K562 (cell line): Measurements from ENCODE around the gene LAMA4. TPM values are rescaled to one million over a fixed set of nuclear protein-coding genes. Genes with fewer than 3 reads are reported as not detected.
A peak's percentile ranks its signal among the peaks of the same experiment; 100 is the strongest.

Source experiments
- ATAC-seq: fragments of 200-7000 bp; cut with Tn5 transposase; 3 replicates; pipeline ENCODE4 v1.9.1; 2020; ENCODE audit warnings: moderate library complexity
- BruUV-seq: library from RNA; stranded (reverse); fragments of 400-500 nt; replicated peaks from 2 replicates; lab custom pipeline; 2021; lab: Mats Ljungman, UMichigan
- CTCF ChIA-PET: fragments of 300-600 bp; formaldehyde crosslinking; extraction: SDS; loops from one replicate; lab custom pipeline; 2021; ENCODE audit warnings: low intra/inter-chr PET ratio; lab: Yijun Ruan, JAX
- POLR2A ChIA-PET: fragments of 300-600, 350-650 bp; sonication (Branson Sonifier 250); formaldehyde crosslinking; extraction: SDS; loops from one replicate; lab custom pipeline; 2021; ENCODE audit warnings: antibody characterized with exemption, inconsistent platforms; lab: Yijun Ruan, JAX
- DNase-seq, 4 experiments: peaks; one replicate each; pipeline versions ENCODE4 v3.0.0 to v3.0.0-alpha.2; 2011 to 2018; ENCODE audit warnings: low spot score in 3 of 4, mixed read lengths in 3 of 4; ENCODE audit errors: extremely low read depth in 1 of 4
- FAIRE-seq: peaks from 2 replicates; lab custom pipeline; 2011; peaks lifted over from hg19 to GRCh38; lab: Jason Lieb, UNC
- H2AFZ ChIP-seq: 2 replicates; pipeline ENCODE4 v1.6.0; 2011; ENCODE audit warnings: low read depth, low read length, control low read depth, inconsistent platforms
- H3K27ac ChIP-seq: fragments of 200-600 bp; 3 replicates; pipeline ENCODE4 v1.8.0; 2011; ENCODE audit warnings: low read depth, mild to moderate bottlenecking, control low read depth, inconsistent platforms, low read length, moderate library complexity, mixed read lengths; ENCODE audit errors: extremely low read depth
- H3K27me3 ChIP-seq, 2 experiments: fragments of 300-600 bp in 1 of 2; 2 replicates in 1 of 2; 3 replicates in 1 of 2; pipeline versions ENCODE4 v1.6.0 to v1.8.0; 2011; ENCODE audit warnings: inconsistent platforms in 2 of 2, low read length in 2 of 2, mild to moderate bottlenecking in 1 of 2, mixed read lengths in 1 of 2, moderate library complexity in 1 of 2; ENCODE audit not compliant: control insufficient read depth in 2 of 2, insufficient read depth in 2 of 2
- H3K36me3 ChIP-seq: fragments of 300-600 bp; 3 replicates; pipeline ENCODE4 v1.8.0; 2011; ENCODE audit warnings: mild to moderate bottlenecking, low read length, inconsistent platforms; ENCODE audit not compliant: control insufficient read depth, insufficient read depth
- H3K4me1 ChIP-seq, 2 experiments: fragments of 200-600 bp in 1 of 2; replicated peaks in 1 of 2; 2 replicates in 1 of 2; 3 replicates in 1 of 2; pipeline versions ENCODE4 v1.5.1 to v1.8.0; 2011; ENCODE audit warnings: inconsistent platforms in 2 of 2, low read length in 2 of 2, mild to moderate bottlenecking in 1 of 2, mixed read lengths in 1 of 2, moderate library complexity in 1 of 2; ENCODE audit not compliant: control insufficient read depth in 2 of 2, insufficient read depth in 2 of 2
- H3K4me2 ChIP-seq: 2 replicates; pipeline ENCODE4 v1.6.1; 2011; ENCODE audit warnings: low read length, control low read depth, inconsistent platforms, mixed read lengths; ENCODE audit not compliant: insufficient read depth
- H3K4me3 ChIP-seq: fragments of 200-600 bp; sonication (generic), shearing (Covaris generic); 2 replicates; pipeline ENCODE4 v1.5.1; 2016; ENCODE audit warnings: control low read depth, inconsistent platforms
- H3K79me2 ChIP-seq: fragments of 200-600 bp; 3 replicates; pipeline ENCODE4 v1.8.0; 2011; ENCODE audit warnings: low read length, inconsistent platforms; ENCODE audit not compliant: control insufficient read depth, insufficient read depth
- H3K9ac ChIP-seq, 2 experiments: 2 replicates each; pipeline versions ENCODE4 v1.6.0 to v1.6.1; 2011; ENCODE audit warnings: low read depth in 2 of 2, low read length in 2 of 2, control low read depth in 1 of 2, inconsistent platforms in 1 of 2, mild to moderate bottlenecking in 1 of 2, mixed read lengths in 1 of 2; ENCODE audit not compliant: insufficient read depth in 1 of 2
- H3K9me1 ChIP-seq: one replicate; pipeline ENCODE4 v1.6.0; 2011; ENCODE audit warnings: inconsistent platforms, mild to moderate bottlenecking, low read length, moderate library complexity; ENCODE audit not compliant: control insufficient read depth, insufficient read depth
- H3K9me3 ChIP-seq: replicated peaks from 2 replicates; pipeline ENCODE4 v1.5.1; 2011; ENCODE audit warnings: low read depth, low read length, inconsistent platforms; ENCODE audit not compliant: control insufficient read depth, insufficient read depth
- H4K20me1 ChIP-seq: replicated peaks from 2 replicates; pipeline ENCODE4 v1.6.1; 2011; ENCODE audit warnings: low read length, inconsistent platforms, mixed read lengths; ENCODE audit not compliant: control insufficient read depth, insufficient read depth
- C11orf30 ChIP-seq: fragments of 450-650 bp; IDR thresholded peaks from 2 replicates; pipeline ENCODE4 v1.6.1; 2016; ENCODE audit warnings: low read depth, mild to moderate bottlenecking
- CBFB ChIP-seq: sonication (generic); formaldehyde crosslinking; IDR thresholded peaks from 2 replicates; pipeline ENCODE4 v1.4.0; 2020; ENCODE audit warnings: mild to moderate bottlenecking, missing genetic modification reagents
- CHD4 ChIP-seq: fragments of 200-600 bp; sonication (generic); IDR thresholded peaks from 3 replicates; pipeline ENCODE4 v1.6.1; 2012; ENCODE audit warnings: low read depth, mild to moderate bottlenecking, mixed read lengths, low read length, inconsistent platforms; ENCODE audit not compliant: insufficient read depth, insufficient replicate concordance, poor library complexity, severe bottlenecking
- FOXJ2 ChIP-seq: fragments of 200-800 bp; sonication (Bioruptor generic); IDR thresholded peaks from 2 replicates; pipeline ENCODE4 v1.6.1; 2016; ENCODE audit warnings: missing genetic modification characterization, missing compliant biosample characterization
- KDM1A ChIP-seq, 2 experiments: fragments of 450-650 bp; IDR thresholded peaks; 2 replicates each; pipeline ENCODE4 v1.6.1; 2016; ENCODE audit warnings: mild to moderate bottlenecking in 2 of 2
- MAFF ChIP-seq: IDR thresholded peaks from 2 replicates; pipeline ENCODE4 v1.6.1; 2012; ENCODE audit warnings: low read length, improper control_type of control experiment
- MAFG ChIP-seq: fragments of 450-650 bp; conservative IDR thresholded peaks from 2 replicates; pipeline ENCODE4 v1.6.1; 2016; ENCODE audit warnings: missing genetic modification characterization, missing compliant biosample characterization
- MAFK ChIP-seq: IDR thresholded peaks from 2 replicates; pipeline ENCODE4 v1.6.1; 2011; ENCODE audit warnings: low read length, improper control_type of control experiment
- MXI1 ChIP-seq: IDR thresholded peaks from 2 replicates; pipeline ENCODE4 v1.6.1; 2011; ENCODE audit warnings: low read depth, mild to moderate bottlenecking, improper control_type of control experiment, low read length
- TBL1XR1 ChIP-seq, 2 experiments: IDR thresholded peaks; 2 replicates each; pipeline ENCODE4 v1.6.1; 2012; ENCODE audit warnings: improper control_type of control experiment in 2 of 2, low read length in 2 of 2, mild to moderate bottlenecking in 1 of 2
- ZNF316 ChIP-seq: fragments of 450-650 bp; IDR thresholded peaks from 2 replicates; pipeline ENCODE4 v1.6.1; 2016
- WGBS: fragments of 100-300 bp; shearing (Covaris generic); methylation state at CpG from one replicate; pipeline ENCODE4 v1.1.6; 2016; ENCODE audit warnings: low coverage, mixed read lengths; ENCODE audit not compliant: insufficient coverage; ENCODE audit errors: missing lambda C conversion rate; 5-methylcytosine and 5-hydroxymethylcytosine counted together
- in situ Hi-C: fragments of 300-500 bp; cut with MboI; formaldehyde crosslinking; loops from 4 replicates; pipeline ENCODE4 v1.15.0; 2018; ENCODE audit warnings: inconsistent platforms, mixed read lengths
- intact Hi-C: fragments of 100-400 bp; cut with micrococcal nuclease; formaldehyde crosslinking; loops from 2 replicates; pipeline ENCODE4 v1.14.2; 2022
- polyA plus RNA-seq, 8 experiments: library from polyadenylated mRNA; depleted of rRNA in 4 of 8; stranded (reverse) in 5 of 8; unstranded in 3 of 8; fragments of >200 nt; fragmentation: Nextera tagmentation in 2 of 8; fragmentation: Illumina TruSeq in 1 of 8; extraction: Ambion mirVana in 2 of 8; extraction: Trizol in 1 of 8; gene quantifications; 2 replicates each; pipeline versions ENCODE4 v1.2.1 to v1.2.3, GENCODE V29; 2011 to 2014; ENCODE audit warnings: inconsistent platforms in 1 of 8, missing spikeins in 1 of 8
- total RNA-seq, 7 experiments: library from RNA; depleted of rRNA in 6 of 7; stranded (reverse); fragments of >200 nt in 6 of 7; fragmentation: Illumina TruSeq in 2 of 7; extraction: Trizol in 2 of 7; gene quantifications; 2 replicates each; pipeline versions ENCODE4 v1.2.1 to v1.2.3, GENCODE V29; 2011 to 2021; ENCODE audit warnings: low replicate concordance in 1 of 7
- TF ChIP-seq, protein P1 (sequence below): fragments of 450-650 bp; IDR thresholded peaks from 2 replicates; pipeline ENCODE4 v1.6.1; 2017; ENCODE audit warnings: antibody characterized with exemption

Gene LAMA4
- total and polyA plus RNA-seq, 9 of the 15 experiments (the other 6 are each of a cell fraction or from before 2014, with no cell fraction given), result 0.05 to 2.9 (median 0.51) TPM

GRCh38 chr6:112249489-112249888 is 4.9 kb downstream of the LAMA4 start:
- no peak for ATAC-seq
- 2% methylated on average over 4 of the region's 4 CpGs for WGBS

DNA sequence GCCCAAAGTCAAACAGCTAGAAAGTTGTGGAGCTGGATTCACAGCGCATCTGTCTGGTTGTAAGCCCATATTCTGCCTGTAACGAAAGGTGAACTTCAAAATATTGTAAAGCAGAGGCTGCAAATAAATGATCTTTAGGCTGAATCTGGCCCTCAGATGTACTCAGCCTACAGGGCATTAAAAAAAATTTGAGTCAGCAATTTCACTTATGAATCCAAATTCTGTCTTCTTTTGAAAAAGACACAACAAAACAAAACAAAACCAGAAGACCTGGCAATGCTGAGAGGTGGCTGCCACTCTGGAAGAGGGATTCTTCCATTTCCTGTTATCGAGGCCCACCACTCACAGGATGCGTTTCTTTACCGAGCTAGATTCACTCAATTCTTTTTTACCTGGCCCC is 7.1 kb downstream of the LAMA4 start:
- Histone ChIP-seq H3K4me3 (no peak overlapping the region), H3K27me3 (no peaks in the 10 kb centered on the region), H3K36me3 (no peaks in the 10 kb centered on the region), H3K4me1 (no peaks in the 10 kb centered on the region), H3K79me2 (no peaks in the 10 kb centered on the region), H2AFZ (no peak overlapping the region), H3K4me2 (no peak overlapping the region), H3K9me1 (no peaks in the 10 kb centered on the region), H3K9me3 (no peaks in the 10 kb centered on the region), H3K9ac (no peak overlapping the region), H4K20me1 (no peaks in the 10 kb centered on the region), H3K27ac (no peak overlapping the region)
- ChIA-PET CTCF (no interaction called here), POLR2A (no interaction called here)
- 4% methylated on average over 5 of the region's 5 CpGs for WGBS
- in situ Hi-C loops, result no loop called here
- FAIRE-seq, result no peak
- TF ChIP-seq CBFB (CRISPR knock-in tag), result no peak
- peak; percentile 34; the same call in 1 of the 2 replicates for TF ChIP-seq MAFF
- TF ChIP-seq MAFK, result 0 out of 2 replicates have a peak, but pooled peaks have one; percentile 15
- TF ChIP-seq CHD4, result no peak
- peak; percentile 34; the same call in 1 of the 2 replicates for TF ChIP-seq MAFG (tag)
- peak; percentile 72 for TF ChIP-seq ZNF316
- TF ChIP-seq C11orf30, result peak; percentile 52; the same call in 1 of the 2 replicates
- no peak for TF ChIP-seq MXI1
- intact Hi-C loops, result no loop called here
- no TSS peak for BruUV-seq
- DNase-seq, result no peak
- ATAC-seq, result no peak

More at GRCh38 chr6:112249489-112249888, 4.9 kb downstream of the LAMA4 start:
- no peaks in the 10 kb centered on the region for H3K36me3 ChIP-seq
- ChIA-PET CTCF (no interaction called here), POLR2A (no interaction called here)
- in situ Hi-C loops, result no loop called here
- FAIRE-seq, result no peak
- H3K4me3 ChIP-seq, result no peak overlapping the region
- H3K27ac ChIP-seq, result no peak overlapping the region
- H3K27me3 ChIP-seq, result peaks cover 8 to 13% of the 10 kb centered on the region in 2 experiments; a peak in 3 of 5 replicates
- H3K9me3 ChIP-seq, result no peaks in the 10 kb centered on the region
- intact Hi-C loops, result no loop called here
- no peaks in the 10 kb centered on the region for H3K79me2 ChIP-seq
- peaks cover 0 to 5% of the 10 kb centered on the region in 2 experiments; a peak in 1 of 5 replicates for H3K4me1 ChIP-seq
- TF ChIP-seq, protein P1, sequence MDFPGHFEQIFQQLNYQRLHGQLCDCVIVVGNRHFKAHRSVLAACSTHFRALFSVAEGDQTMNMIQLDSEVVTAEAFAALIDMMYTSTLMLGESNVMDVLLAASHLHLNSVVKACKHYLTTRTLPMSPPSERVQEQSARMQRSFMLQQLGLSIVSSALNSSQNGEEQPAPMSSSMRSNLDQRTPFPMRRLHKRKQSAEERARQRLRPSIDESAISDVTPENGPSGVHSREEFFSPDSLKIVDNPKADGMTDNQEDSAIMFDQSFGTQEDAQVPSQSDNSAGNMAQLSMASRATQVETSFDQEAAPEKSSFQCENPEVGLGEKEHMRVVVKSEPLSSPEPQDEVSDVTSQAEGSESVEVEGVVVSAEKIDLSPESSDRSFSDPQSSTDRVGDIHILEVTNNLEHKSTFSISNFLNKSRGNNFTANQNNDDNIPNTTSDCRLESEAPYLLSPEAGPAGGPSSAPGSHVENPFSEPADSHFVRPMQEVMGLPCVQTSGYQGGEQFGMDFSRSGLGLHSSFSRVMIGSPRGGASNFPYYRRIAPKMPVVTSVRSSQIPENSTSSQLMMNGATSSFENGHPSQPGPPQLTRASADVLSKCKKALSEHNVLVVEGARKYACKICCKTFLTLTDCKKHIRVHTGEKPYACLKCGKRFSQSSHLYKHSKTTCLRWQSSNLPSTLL, result no peak
- TF ChIP-seq FOXJ2 (tag) (no peak), KDM1A (IDR thresholded peaks at IDR 0.05) (no peak), TBL1XR1 (IDR thresholded peaks at IDR 0.05; ENCODE audit: low read length in 2 of 2) (no peak)
- H3K4me2 ChIP-seq, result no peak overlapping the region
- no peak for DNase-seq
- H3K9me1 ChIP-seq, result no peaks in the 10 kb centered on the region
- H2AFZ ChIP-seq, result no peak overlapping the region
- no peaks in the 10 kb centered on the region for H4K20me1 ChIP-seq
- no TSS peak for BruUV-seq
- H3K9ac ChIP-seq, result no peak overlapping the region
